Neural progenitor cell (in vitro differentiated cells): ENCODE results near the gene RERGL.

Source experiments
- EZH2 ChIP-seq: fragments of 200-600 bp; sonication (generic); IDR thresholded peaks from 2 replicates; pipeline ENCODE4 v1.6.1; 2017; ENCODE audit warnings: antibody characterized with exemption, mild to moderate bottlenecking, moderate library complexity
- EZH2phosphoT487 ChIP-seq: fragments of 200-600 bp; sonication (generic); IDR thresholded peaks from 2 replicates; pipeline ENCODE4 v1.6.1; 2017; ENCODE audit warnings: antibody characterized with exemption
- TF ChIP-seq, protein P1 (sequence below): fragments of 200-600 bp; sonication (generic); IDR thresholded peaks from 2 replicates; pipeline ENCODE4 v1.5.1; 2017; ENCODE audit warnings: antibody characterized with exemption, mild to moderate bottlenecking

DNA sequence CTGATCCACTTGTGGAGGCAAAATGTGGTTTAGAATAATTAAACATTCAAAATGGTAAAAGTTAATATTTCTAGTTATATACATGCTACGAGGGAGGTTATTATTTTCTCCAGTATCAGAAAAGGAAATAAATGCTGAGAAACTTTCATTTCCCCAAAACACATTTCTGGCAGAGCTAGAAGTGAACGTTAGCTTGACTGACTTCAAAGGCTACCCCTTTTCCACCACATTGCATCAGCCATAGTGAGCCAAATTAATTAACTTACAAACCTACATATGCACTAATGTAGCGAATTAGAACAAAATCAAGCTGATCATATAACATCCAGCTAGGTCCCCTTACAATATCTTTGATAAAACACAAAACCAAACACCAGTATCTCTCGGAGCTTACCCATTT, 49.3 kb upstream of the RERGL start:
- TF ChIP-seq, protein P1, sequence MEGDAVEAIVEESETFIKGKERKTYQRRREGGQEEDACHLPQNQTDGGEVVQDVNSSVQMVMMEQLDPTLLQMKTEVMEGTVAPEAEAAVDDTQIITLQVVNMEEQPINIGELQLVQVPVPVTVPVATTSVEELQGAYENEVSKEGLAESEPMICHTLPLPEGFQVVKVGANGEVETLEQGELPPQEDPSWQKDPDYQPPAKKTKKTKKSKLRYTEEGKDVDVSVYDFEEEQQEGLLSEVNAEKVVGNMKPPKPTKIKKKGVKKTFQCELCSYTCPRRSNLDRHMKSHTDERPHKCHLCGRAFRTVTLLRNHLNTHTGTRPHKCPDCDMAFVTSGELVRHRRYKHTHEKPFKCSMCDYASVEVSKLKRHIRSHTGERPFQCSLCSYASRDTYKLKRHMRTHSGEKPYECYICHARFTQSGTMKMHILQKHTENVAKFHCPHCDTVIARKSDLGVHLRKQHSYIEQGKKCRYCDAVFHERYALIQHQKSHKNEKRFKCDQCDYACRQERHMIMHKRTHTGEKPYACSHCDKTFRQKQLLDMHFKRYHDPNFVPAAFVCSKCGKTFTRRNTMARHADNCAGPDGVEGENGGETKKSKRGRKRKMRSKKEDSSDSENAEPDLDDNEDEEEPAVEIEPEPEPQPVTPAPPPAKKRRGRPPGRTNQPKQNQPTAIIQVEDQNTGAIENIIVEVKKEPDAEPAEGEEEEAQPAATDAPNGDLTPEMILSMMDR: no peak
- TF ChIP-seq EZH2: no peak
- TF ChIP-seq EZH2phosphoT487: no peak
